ENCODE results near the gene MCC. TPM values are rescaled to one million over a fixed set of nuclear protein-coding genes. Genes with fewer than 3 reads are reported as not detected.

MCC gene
- total RNA-seq, 2 donors from 2014 or later = 164 to 187 TPM

DNA sequence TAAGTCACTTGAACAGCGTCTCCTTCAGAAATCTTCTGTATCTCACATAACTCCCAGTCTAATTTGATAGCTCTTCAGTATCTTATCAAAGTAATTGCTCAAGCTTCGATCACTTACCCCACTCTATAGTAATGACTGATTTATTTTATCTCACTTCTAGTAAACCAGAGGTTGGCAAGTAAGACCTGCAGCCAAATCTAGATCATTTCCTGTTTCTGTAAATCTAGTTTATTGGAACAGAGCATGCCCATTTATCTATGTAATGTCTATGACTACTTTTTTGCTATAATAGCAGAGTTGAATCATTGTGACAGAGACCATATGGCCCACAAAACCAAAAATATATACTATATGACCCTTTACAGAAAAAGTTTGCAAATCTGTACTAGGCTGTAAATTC is 93.6 kb downstream of the MCC start:
- Mint-ChIP-seq H3K27me3 (ENCODE audit: insufficient read depth) (peaks cover 7% of the 10 kb centered on the region), H3K4me3 (no peak overlapping the region), H3K4me1 (peaks cover 15% of the 10 kb centered on the region), H3K36me3 (ENCODE audit: low read depth) (no peaks in the 10 kb centered on the region), H3K9me3 (no peaks in the 10 kb centered on the region), H3K27ac (no peak overlapping the region)
- no peak overlapping the region for H3K27ac ChIP-seq (ENCODE audit: low read depth, low read length)
- no peak overlapping the region for H3K4me3 ChIP-seq (ENCODE audit: low read length)
- no peak for DNase-seq
- no peak overlapping the region for H3K9ac ChIP-seq (ENCODE audit: extremely low read depth, low read length, poor library complexity, severe bottlenecking)
- no peaks in the 10 kb centered on the region for H3K9me3 ChIP-seq (ENCODE audit: control insufficient read depth, low read length)
- peaks cover 4% of the 10 kb centered on the region for H3K4me1 ChIP-seq (ENCODE audit: control insufficient read depth, insufficient read depth, low read length)
- WGBS, 2 experiments (ENCODE audit: insufficient coverage in 1 of 2, insufficient read length in 1 of 2) = 94 to 100% methylated on average over 2 of the region's 2 CpGs
- no peaks in the 10 kb centered on the region for H3K36me3 ChIP-seq (ENCODE audit: control insufficient read depth, insufficient read depth, low read length)
- no peaks in the 10 kb centered on the region for H3K27me3 ChIP-seq (ENCODE audit: control insufficient read depth, insufficient read depth, low read length, poor library complexity, severe bottlenecking)
- TF ChIP-seq, protein P1, sequence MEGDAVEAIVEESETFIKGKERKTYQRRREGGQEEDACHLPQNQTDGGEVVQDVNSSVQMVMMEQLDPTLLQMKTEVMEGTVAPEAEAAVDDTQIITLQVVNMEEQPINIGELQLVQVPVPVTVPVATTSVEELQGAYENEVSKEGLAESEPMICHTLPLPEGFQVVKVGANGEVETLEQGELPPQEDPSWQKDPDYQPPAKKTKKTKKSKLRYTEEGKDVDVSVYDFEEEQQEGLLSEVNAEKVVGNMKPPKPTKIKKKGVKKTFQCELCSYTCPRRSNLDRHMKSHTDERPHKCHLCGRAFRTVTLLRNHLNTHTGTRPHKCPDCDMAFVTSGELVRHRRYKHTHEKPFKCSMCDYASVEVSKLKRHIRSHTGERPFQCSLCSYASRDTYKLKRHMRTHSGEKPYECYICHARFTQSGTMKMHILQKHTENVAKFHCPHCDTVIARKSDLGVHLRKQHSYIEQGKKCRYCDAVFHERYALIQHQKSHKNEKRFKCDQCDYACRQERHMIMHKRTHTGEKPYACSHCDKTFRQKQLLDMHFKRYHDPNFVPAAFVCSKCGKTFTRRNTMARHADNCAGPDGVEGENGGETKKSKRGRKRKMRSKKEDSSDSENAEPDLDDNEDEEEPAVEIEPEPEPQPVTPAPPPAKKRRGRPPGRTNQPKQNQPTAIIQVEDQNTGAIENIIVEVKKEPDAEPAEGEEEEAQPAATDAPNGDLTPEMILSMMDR (conservative IDR thresholded peaks at IDR 0.05) = no peak

DNA sequence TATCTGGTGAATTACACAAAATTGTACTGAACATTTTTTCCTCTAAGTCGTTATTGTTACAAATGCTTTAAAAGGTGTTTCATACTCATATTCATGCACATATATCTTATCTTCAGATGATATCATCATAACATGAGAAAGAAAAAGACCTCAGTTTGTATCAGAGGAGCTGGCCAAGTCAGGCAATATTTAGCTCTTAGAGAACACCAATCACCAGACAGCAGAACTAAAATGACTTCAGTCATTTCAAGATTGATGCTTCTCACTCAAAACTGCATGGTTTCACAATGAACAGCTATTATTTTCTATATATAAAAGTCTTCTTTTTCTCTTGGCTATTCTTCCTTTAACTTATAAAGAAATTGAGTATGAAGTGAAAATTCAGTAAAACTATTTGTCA is 98.0 kb downstream of the MCC start:
- Histone ChIP-seq H3K36me3 (ENCODE audit: control insufficient read depth, insufficient read depth, low read length) (no peaks in the 10 kb centered on the region), H3K9me3 (ENCODE audit: control insufficient read depth, low read length) (no peaks in the 10 kb centered on the region), H3K27ac (ENCODE audit: low read depth, low read length) (no peak overlapping the region), H3K9ac (ENCODE audit: extremely low read depth, low read length, poor library complexity, severe bottlenecking) (no peak overlapping the region), H3K27me3 (ENCODE audit: control insufficient read depth, insufficient read depth, low read length, poor library complexity, severe bottlenecking) (no peaks in the 10 kb centered on the region), H3K4me1 (ENCODE audit: control insufficient read depth, insufficient read depth, low read length) (peaks cover 4% of the 10 kb centered on the region), H3K4me3 (ENCODE audit: low read length) (no peak overlapping the region)
- Mint-ChIP-seq H3K36me3 (ENCODE audit: low read depth) (no peaks in the 10 kb centered on the region), H3K9me3 (no peaks in the 10 kb centered on the region), H3K27ac (no peak overlapping the region), H3K4me3 (no peak overlapping the region), H3K4me1 (peaks cover 24% of the 10 kb centered on the region), H3K27me3 (ENCODE audit: insufficient read depth) (peaks cover 7% of the 10 kb centered on the region)
- no peak for DNase-seq
- 100% methylated on average over 1 of the region's 1 CpG; no CpG with 5 or more reads in 1 of the 2 experiments for WGBS, 2 experiments (ENCODE audit: insufficient coverage in 1 of 2, insufficient read length in 1 of 2)
- TF ChIP-seq, protein P1 (conservative IDR thresholded peaks at IDR 0.05) = no peak

DNA sequence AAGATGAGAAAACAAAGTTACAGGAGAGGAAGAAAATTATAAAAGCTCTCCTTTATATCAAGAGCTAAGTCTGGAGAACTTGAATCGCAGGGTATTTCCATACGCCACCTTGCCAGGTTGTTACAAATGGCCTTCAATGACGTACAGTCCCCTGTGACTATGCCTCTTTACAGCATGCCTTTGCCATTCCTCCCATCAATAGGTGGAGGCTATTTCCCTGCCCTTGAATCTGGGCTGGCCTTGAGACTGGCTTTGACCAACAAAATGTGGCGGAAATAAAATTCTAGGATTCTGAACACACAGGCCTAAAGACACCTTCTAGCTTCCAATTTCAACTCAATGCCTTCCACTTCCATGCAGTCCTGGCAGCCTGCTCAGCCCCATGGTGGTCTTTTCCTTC is 99.1 kb downstream of the MCC start:
- H3K36me3 ChIP-seq (ENCODE audit: control insufficient read depth, insufficient read depth, low read length) = no peaks in the 10 kb centered on the region
- no peak overlapping the region for H3K4me3 Mint-ChIP-seq
- no peak overlapping the region for H3K27ac ChIP-seq (ENCODE audit: low read depth, low read length)
- no peak for DNase-seq
- no peak overlapping the region for H3K27ac Mint-ChIP-seq
- H3K4me1 ChIP-seq (ENCODE audit: control insufficient read depth, insufficient read depth, low read length) = no peaks in the 10 kb centered on the region
- 93 to 100% methylated on average over 3 to 4 of the region's 4 CpGs for WGBS, 2 experiments (ENCODE audit: insufficient coverage in 1 of 2, insufficient read length in 1 of 2)
- H3K36me3 Mint-ChIP-seq (ENCODE audit: low read depth) = no peaks in the 10 kb centered on the region
- H3K9ac ChIP-seq (ENCODE audit: extremely low read depth, low read length, poor library complexity, severe bottlenecking) = no peak overlapping the region
- H3K4me3 ChIP-seq (ENCODE audit: low read length) = no peak overlapping the region
- no peaks in the 10 kb centered on the region for H3K27me3 ChIP-seq (ENCODE audit: control insufficient read depth, insufficient read depth, low read length, poor library complexity, severe bottlenecking)
- peaks cover 18% of the 10 kb centered on the region for H3K4me1 Mint-ChIP-seq
- no peaks in the 10 kb centered on the region for H3K9me3 ChIP-seq (ENCODE audit: control insufficient read depth, low read length)
- H3K9me3 Mint-ChIP-seq = no peaks in the 10 kb centered on the region
- peaks cover 7% of the 10 kb centered on the region for H3K27me3 Mint-ChIP-seq (ENCODE audit: insufficient read depth)
- TF ChIP-seq, protein P1 (conservative IDR thresholded peaks at IDR 0.05) = no peak
